ENCODE measurements around the gene MACROD2. TPM values are rescaled to one million over a fixed set of nuclear protein-coding genes. Genes with fewer than 3 reads are reported as not detected.
"Not testable (repeated sequence)": the region's sequence is repeated elsewhere in the genome, so short reads cannot be mapped to it uniquely, and the experiment has no call there.

MACROD2 gene
- total and polyA plus RNA-seq, 9 donors, result 2.0 to 4.9 (median 3.1) TPM

GRCh38 chr20:14926436-14926835, 931.1 kb downstream of the MACROD2 start:
- 50% methylated on average over 1 of the region's 2 CpGs for WGBS (ENCODE audit: insufficient coverage)
- not testable (repeated sequence) for H3K27ac ChIP-seq (ENCODE audit: low read length); H3K4me1 ChIP-seq (ENCODE audit: control insufficient read depth, insufficient read depth, low read length); H3K4me3 ChIP-seq (ENCODE audit: low read length); H3K36me3 ChIP-seq (ENCODE audit: control insufficient read depth, insufficient read depth, low read length); H3K27me3 ChIP-seq (ENCODE audit: control insufficient read depth, insufficient read depth, low read length); H3K9me3 ChIP-seq (replicated peaks; ENCODE audit: control insufficient read depth, low read depth, low read length)
- peak; percentile 47 for DNase-seq

- no peak for DNase-seq
- H3K36me3 ChIP-seq (ENCODE audit: control insufficient read depth, insufficient read depth, low read length), result no peaks in the 10 kb centered on the region
- 14% methylated on average over 1 of the region's 3 CpGs for WGBS (ENCODE audit: insufficient coverage)
- no peak overlapping the region for H3K4me3 ChIP-seq (ENCODE audit: low read length)
- no peaks in the 10 kb centered on the region for H3K9me3 ChIP-seq (replicated peaks; ENCODE audit: control insufficient read depth, low read depth, low read length)
- no peak overlapping the region for H3K27ac ChIP-seq (ENCODE audit: low read length)
- no peaks in the 10 kb centered on the region for H3K27me3 ChIP-seq (ENCODE audit: control insufficient read depth, insufficient read depth, low read length)
- H3K4me1 ChIP-seq (ENCODE audit: control insufficient read depth, insufficient read depth, low read length), result no peaks in the 10 kb centered on the region
Measured at GRCh38 chr20:14928083-14928482, 932.8 kb downstream of the MACROD2 start.

GRCh38 chr20:14929388-14929787, 934.1 kb downstream of the MACROD2 start:
- no peaks in the 10 kb centered on the region for H3K27me3 ChIP-seq (ENCODE audit: control insufficient read depth, insufficient read depth, low read length)
- no peak for DNase-seq
- no peaks in the 10 kb centered on the region for H3K36me3 ChIP-seq (ENCODE audit: control insufficient read depth, insufficient read depth, low read length)
- no CpG with 5 or more reads among the region's 8 CpGs for WGBS (ENCODE audit: insufficient coverage)
- H3K9me3 ChIP-seq (replicated peaks; ENCODE audit: control insufficient read depth, low read depth, low read length), result no peaks in the 10 kb centered on the region
- no peak overlapping the region for H3K4me3 ChIP-seq (ENCODE audit: low read length)
- H3K4me1 ChIP-seq (ENCODE audit: control insufficient read depth, insufficient read depth, low read length), result no peaks in the 10 kb centered on the region
- H3K27ac ChIP-seq (ENCODE audit: low read length), result no peak overlapping the region

- Histone ChIP-seq H3K27ac (ENCODE audit: low read length) (no peak overlapping the region), H3K27me3 (ENCODE audit: control insufficient read depth, insufficient read depth, low read length) (no peaks in the 10 kb centered on the region), H3K4me1 (ENCODE audit: control insufficient read depth, insufficient read depth, low read length) (no peaks in the 10 kb centered on the region), H3K9me3 (replicated peaks; ENCODE audit: control insufficient read depth, low read depth, low read length) (no peaks in the 10 kb centered on the region), H3K36me3 (ENCODE audit: control insufficient read depth, insufficient read depth, low read length) (no peaks in the 10 kb centered on the region), H3K4me3 (ENCODE audit: low read length) (no peak overlapping the region)
- no peak for DNase-seq
- 80% methylated on average over 1 of the region's 4 CpGs for WGBS (ENCODE audit: insufficient coverage)
Measured at GRCh38 chr20:14932040-14932439, 936.7 kb downstream of the MACROD2 start.

- H3K4me3 ChIP-seq (ENCODE audit: low read length), result no peak overlapping the region
- no peak overlapping the region for H3K27ac ChIP-seq (ENCODE audit: low read length)
- H3K36me3 ChIP-seq (ENCODE audit: control insufficient read depth, insufficient read depth, low read length), result no peaks in the 10 kb centered on the region
- WGBS (ENCODE audit: insufficient coverage), result no CpG with 5 or more reads among the region's 1 CpG
- peaks cover 4% of the 10 kb centered on the region for H3K9me3 ChIP-seq (replicated peaks; ENCODE audit: control insufficient read depth, low read depth, low read length)
- H3K4me1 ChIP-seq (ENCODE audit: control insufficient read depth, insufficient read depth, low read length), result no peaks in the 10 kb centered on the region
- DNase-seq, result no peak
- no peaks in the 10 kb centered on the region for H3K27me3 ChIP-seq (ENCODE audit: control insufficient read depth, insufficient read depth, low read length)
Measured at GRCh38 chr20:14935285-14935684, 940.0 kb downstream of the MACROD2 start.

GRCh38 chr20:14937021-14937420, 941.7 kb downstream of the MACROD2 start:
- Histone ChIP-seq H3K27me3 (ENCODE audit: control insufficient read depth, insufficient read depth, low read length) (no peaks in the 10 kb centered on the region), H3K4me1 (ENCODE audit: control insufficient read depth, insufficient read depth, low read length) (no peaks in the 10 kb centered on the region), H3K36me3 (ENCODE audit: control insufficient read depth, insufficient read depth, low read length) (no peaks in the 10 kb centered on the region), H3K9me3 (replicated peaks; ENCODE audit: control insufficient read depth, low read depth, low read length) (peaks cover 4% of the 10 kb centered on the region), H3K27ac (ENCODE audit: low read length) (no peak overlapping the region), H3K4me3 (ENCODE audit: low read length) (no peak overlapping the region)
- no peak for DNase-seq
- WGBS (ENCODE audit: insufficient coverage), result 85% methylated on average over 3 of the region's 3 CpGs

GRCh38 chr20:14937846-14938245, 942.5 kb downstream of the MACROD2 start:
- Histone ChIP-seq H3K4me1 (ENCODE audit: control insufficient read depth, insufficient read depth, low read length) (no peaks in the 10 kb centered on the region), H3K27ac (ENCODE audit: low read length) (no peak overlapping the region), H3K36me3 (ENCODE audit: control insufficient read depth, insufficient read depth, low read length) (no peaks in the 10 kb centered on the region), H3K27me3 (ENCODE audit: control insufficient read depth, insufficient read depth, low read length) (no peaks in the 10 kb centered on the region), H3K9me3 (replicated peaks; ENCODE audit: control insufficient read depth, low read depth, low read length) (peaks cover 4% of the 10 kb centered on the region), H3K4me3 (ENCODE audit: low read length) (no peak overlapping the region)
- DNase-seq, result no peak
- no CpG with 5 or more reads among the region's 2 CpGs for WGBS (ENCODE audit: insufficient coverage)

GRCh38 chr20:14947536-14947935, 952.2 kb downstream of the MACROD2 start:
- no peak overlapping the region for H3K4me3 ChIP-seq (ENCODE audit: low read length)
- H3K36me3 ChIP-seq (ENCODE audit: control insufficient read depth, insufficient read depth, low read length), result no peaks in the 10 kb centered on the region
- H3K4me1 ChIP-seq (ENCODE audit: control insufficient read depth, insufficient read depth, low read length), result no peaks in the 10 kb centered on the region
- no peaks in the 10 kb centered on the region for H3K27me3 ChIP-seq (ENCODE audit: control insufficient read depth, insufficient read depth, low read length)
- WGBS (ENCODE audit: insufficient coverage), result 83% methylated on average over 1 of the region's 1 CpG
- no peaks in the 10 kb centered on the region for H3K9me3 ChIP-seq (replicated peaks; ENCODE audit: control insufficient read depth, low read depth, low read length)
- DNase-seq, result no peak
- H3K27ac ChIP-seq (ENCODE audit: low read length), result no peak overlapping the region

- DNase-seq, result no peak
Measured at GRCh38 chr20:14947946-14948345, 952.6 kb downstream of the MACROD2 start.

GRCh38 chr20:14948416-14948815, 953.1 kb downstream of the MACROD2 start:
- no peak for DNase-seq
- H3K27ac ChIP-seq (ENCODE audit: low read length), result no peak overlapping the region
- WGBS (ENCODE audit: insufficient coverage), result 88% methylated on average over 1 of the region's 3 CpGs
- no peaks in the 10 kb centered on the region for H3K36me3 ChIP-seq (ENCODE audit: control insufficient read depth, insufficient read depth, low read length)
- H3K27me3 ChIP-seq (ENCODE audit: control insufficient read depth, insufficient read depth, low read length), result no peaks in the 10 kb centered on the region
- H3K9me3 ChIP-seq (replicated peaks; ENCODE audit: control insufficient read depth, low read depth, low read length), result no peaks in the 10 kb centered on the region
- no peaks in the 10 kb centered on the region for H3K4me1 ChIP-seq (ENCODE audit: control insufficient read depth, insufficient read depth, low read length)
- no peak overlapping the region for H3K4me3 ChIP-seq (ENCODE audit: low read length)

More at GRCh38 chr20:14947946-14948345, 952.6 kb downstream of the MACROD2 start:
- H3K27ac ChIP-seq (ENCODE audit: low read length), result no peak overlapping the region
- no peak overlapping the region for H3K4me3 ChIP-seq (ENCODE audit: low read length)
- no peaks in the 10 kb centered on the region for H3K36me3 ChIP-seq (ENCODE audit: control insufficient read depth, insufficient read depth, low read length)
- WGBS (ENCODE audit: insufficient coverage), result 71% methylated on average over 1 of the region's 1 CpG
- no peaks in the 10 kb centered on the region for H3K9me3 ChIP-seq (replicated peaks; ENCODE audit: control insufficient read depth, low read depth, low read length)
- no peaks in the 10 kb centered on the region for H3K4me1 ChIP-seq (ENCODE audit: control insufficient read depth, insufficient read depth, low read length)
- H3K27me3 ChIP-seq (ENCODE audit: control insufficient read depth, insufficient read depth, low read length), result no peaks in the 10 kb centered on the region

GRCh38 chr20:14950633-14951032, 955.3 kb downstream of the MACROD2 start:
- Histone ChIP-seq H3K9me3 (replicated peaks; ENCODE audit: control insufficient read depth, low read depth, low read length) (no peaks in the 10 kb centered on the region), H3K27me3 (ENCODE audit: control insufficient read depth, insufficient read depth, low read length) (no peaks in the 10 kb centered on the region), H3K4me1 (ENCODE audit: control insufficient read depth, insufficient read depth, low read length) (no peaks in the 10 kb centered on the region), H3K27ac (ENCODE audit: low read length) (no peak overlapping the region), H3K4me3 (ENCODE audit: low read length) (no peak overlapping the region), H3K36me3 (ENCODE audit: control insufficient read depth, insufficient read depth, low read length) (no peaks in the 10 kb centered on the region)
- no CpG with 5 or more reads among the region's 1 CpG for WGBS (ENCODE audit: insufficient coverage)
- no peak for DNase-seq
